DMS114 treated with DMSO at 0.1 percent for 48 hours (cell line): ENCODE data around the gene PRND.
"Not testable (repeated sequence)": the region's sequence is repeated elsewhere in the genome, so short reads cannot be mapped to it uniquely, and the experiment has no call there.

Source experiments
- DNase-seq: peaks from one replicate; lab custom pipeline; 2025; ENCODE audit not compliant: unreplicated experiment; lab: John Stamatoyannopoulos, UW

Gene PRND

GRCh38 chr20:4721719-4722118 lies at the start of gene PRND:
TSS of gene PRND (plus strand) at chr20:4721909. CDS start at chr20:4724552, 2,643 bp downstream.
- no peak for DNase-seq

GRCh38 chr20:4672948-4673347 lies 48.8 kb upstream of the PRND start:
- DNase-seq, result no peak

- no peak for DNase-seq
Measured at GRCh38 chr20:4673371-4674001, 48.2 kb upstream of the PRND start.

GRCh38 chr20:4674672-4675071 lies 47.0 kb upstream of the PRND start:
- no peak for DNase-seq

GRCh38 chr20:4677846-4678245 lies 43.9 kb upstream of the PRND start:
- DNase-seq, result no peak

GRCh38 chr20:4681401-4681800 lies 40.3 kb upstream of the PRND start:
- no peak for DNase-seq

- DNase-seq, result no peak
Measured at GRCh38 chr20:4681991-4682401, 39.7 kb upstream of the PRND start.

- DNase-seq, result no peak
Measured at GRCh38 chr20:4682682-4683081, 39.0 kb upstream of the PRND start.

GRCh38 chr20:4683261-4683660 lies 38.4 kb upstream of the PRND start:
- no peak for DNase-seq

GRCh38 chr20:4684837-4685413 lies 36.8 kb upstream of the PRND start:
- DNase-seq, result no peak

- DNase-seq, result no peak
Measured at GRCh38 chr20:4685923-4686221, 35.8 kb upstream of the PRND start.

GRCh38 chr20:4688305-4688704 lies 33.4 kb upstream of the PRND start:
- no peak for DNase-seq

GRCh38 chr20:4689220-4689619 lies 32.5 kb upstream of the PRND start:
- no peak for DNase-seq

GRCh38 chr20:4691753-4692152 lies 30.0 kb upstream of the PRND start:
- DNase-seq, result no peak

- DNase-seq, result no peak
Measured at GRCh38 chr20:4694076-4694475, 27.6 kb upstream of the PRND start.

GRCh38 chr20:4697189-4697830 lies 24.4 kb upstream of the PRND start:
- DNase-seq, result no peak

GRCh38 chr20:4697831-4698221 lies 23.9 kb upstream of the PRND start:
- DNase-seq, result no peak

GRCh38 chr20:4699216-4699615 lies 22.5 kb upstream of the PRND start:
- no peak for DNase-seq

- no peak for DNase-seq
Measured at GRCh38 chr20:4699957-4700356, 21.8 kb upstream of the PRND start.

GRCh38 chr20:4702562-4703280 lies 19.0 kb upstream of the PRND start:
- DNase-seq, result no peak

GRCh38 chr20:4703281-4703676 lies 18.4 kb upstream of the PRND start:
- DNase-seq, result no peak

GRCh38 chr20:4706941-4707340 lies 14.8 kb upstream of the PRND start:
- DNase-seq, result not testable (repeated sequence)
